DMS 273 (cell line): ENCODE results near the gene BCL6.

ENCODE experiments used
- DNase-seq: peaks from one replicate; lab custom pipeline; 2025; ENCODE audit not compliant: unreplicated experiment; lab: John Stamatoyannopoulos, UW

The BCL6 gene

GRCh38 chr3:187745201-187746058, at the start of gene BCL6:
BCL6 (minus strand) TSS chr3:187745468; CDS start chr3:187733693, 11,775 bp downstream.
- DNase-seq: peak; percentile 98

GRCh38 chr3:187794731-187795130, 49.5 kb upstream of the BCL6 start:
- no peak for DNase-seq

- no peak for DNase-seq
Observed at GRCh38 chr3:187793618-187794017, 48.4 kb upstream of the BCL6 start.

GRCh38 chr3:187792521-187792920, 47.3 kb upstream of the BCL6 start:
- DNase-seq: no peak

- no peak for DNase-seq
Observed at GRCh38 chr3:187789872-187790271, 44.6 kb upstream of the BCL6 start.

- DNase-seq: no peak
Observed at GRCh38 chr3:187788984-187789857, 44.0 kb upstream of the BCL6 start.

GRCh38 chr3:187783098-187783497, 37.8 kb upstream of the BCL6 start:
- DNase-seq: no peak

GRCh38 chr3:187782006-187782405, 36.7 kb upstream of the BCL6 start:
- no peak for DNase-seq

GRCh38 chr3:187781001-187781400, 35.7 kb upstream of the BCL6 start:
- no peak for DNase-seq

- DNase-seq: no peak
Observed at GRCh38 chr3:187778726-187779125, 33.5 kb upstream of the BCL6 start.

GRCh38 chr3:187777331-187777941, 32.2 kb upstream of the BCL6 start:
- no peak for DNase-seq

- DNase-seq: no peak
Observed at GRCh38 chr3:187775549-187775948, 30.3 kb upstream of the BCL6 start.

GRCh38 chr3:187774185-187774789, 29.0 kb upstream of the BCL6 start:
- no peak for DNase-seq

- DNase-seq: no peak
Observed at GRCh38 chr3:187773233-187774184, 28.2 kb upstream of the BCL6 start.

GRCh38 chr3:187770224-187770623, 25.0 kb upstream of the BCL6 start:
- DNase-seq: peak; percentile 75

- DNase-seq: peak; percentile 76
Observed at GRCh38 chr3:187769771-187770170, 24.5 kb upstream of the BCL6 start.

- DNase-seq: no peak
Observed at GRCh38 chr3:187767266-187768012, 22.2 kb upstream of the BCL6 start.

GRCh38 chr3:187765342-187765741, 20.1 kb upstream of the BCL6 start:
- DNase-seq: no peak
